Naive thymus-derived CD4-positive, alpha-beta T cell (primary cell): ENCODE results near the gene MAP4. TPM values are rescaled to one million over a fixed set of nuclear protein-coding genes. Genes with fewer than 3 reads are reported as not detected.
"Not testable (repeated sequence)": the region's sequence is repeated elsewhere in the genome, so short reads cannot be mapped to it uniquely, and the experiment has no call there.

ENCODE experiments used
- ATAC-seq: fragments of 150-1000 bp; cut with Tn5 transposase; 2 replicates; pipeline ENCODE4 v1.10.0; 2021; ENCODE audit warnings: mild to moderate bottlenecking, moderate library complexity
- CTCF ChIA-PET: fragments of 350-600 bp; sonication (Branson Sonifier 250); formaldehyde crosslinking; loops from one replicate; lab custom pipeline; 2021; ENCODE audit warnings: antibody characterized with exemption; lab: Charles Lee
- POLR2A ChIA-PET: fragments of 350-600 bp; sonication (Branson Sonifier 250); formaldehyde crosslinking; loops from one replicate; lab custom pipeline; 2021; ENCODE audit warnings: antibody characterized with exemption, inconsistent platforms; lab: Charles Lee
- DNase-seq, 9 donors: peaks; one replicate each; pipeline versions ENCODE4 v3.0.0 to v3.0.0-alpha.2; 2020 to 2022; ENCODE audit warnings: mixed read lengths in 1 of 9
- H3K27ac ChIP-seq: one replicate; pipeline ENCODE4 v1.7.0; 2013; ENCODE audit warnings: mild to moderate bottlenecking, low read depth, low read length, moderate library complexity
- H3K27me3 ChIP-seq, 2 donors: one replicate each; pipeline ENCODE4 v1.7.0; 2013; ENCODE audit warnings: low read length in 2 of 2, mild to moderate bottlenecking in 2 of 2, moderate library complexity in 2 of 2; ENCODE audit not compliant: control insufficient read depth in 2 of 2, insufficient read depth in 2 of 2
- H3K36me3 ChIP-seq, 3 experiments: 1 replicate in 2 of 3; 2 replicates in 1 of 3; pipeline ENCODE4 v1.7.0; 2013; ENCODE audit warnings: low read length in 3 of 3, mild to moderate bottlenecking in 3 of 3, moderate library complexity in 1 of 3; ENCODE audit not compliant: insufficient read depth in 3 of 3, control insufficient read depth in 2 of 3
- H3K4me1 ChIP-seq, 2 donors: one replicate each; pipeline ENCODE4 v1.7.0; 2013; ENCODE audit warnings: low read length in 2 of 2, mild to moderate bottlenecking in 2 of 2, moderate library complexity in 1 of 2; ENCODE audit not compliant: control insufficient read depth in 2 of 2, insufficient read depth in 2 of 2
- H3K4me3 ChIP-seq: 2 replicates; pipeline ENCODE4 v1.7.0; 2013; ENCODE audit warnings: mild to moderate bottlenecking, low read length
- H3K9me3 ChIP-seq, 3 experiments: 1 replicate in 2 of 3; 2 replicates in 1 of 3; pipeline ENCODE4 v1.7.0; 2013; ENCODE audit warnings: low read length in 3 of 3; ENCODE audit not compliant: control insufficient read depth in 2 of 3
- H3K27ac Mint-ChIP-seq, 9 donors: one replicate each; pipeline ENCODE4 v1.8.0; 2020 to 2022; ENCODE audit warnings: mixed read lengths in 9 of 9, mild to moderate bottlenecking in 8 of 9, moderate library complexity in 5 of 9, inconsistent platforms in 2 of 9
- H3K27me3 Mint-ChIP-seq, 5 donors: one replicate each; pipeline ENCODE4 v1.8.0; 2021 to 2022; ENCODE audit warnings: mixed read lengths in 5 of 5, mild to moderate bottlenecking in 1 of 5
- H3K36me3 Mint-ChIP-seq, 5 donors: one replicate each; pipeline ENCODE4 v1.8.0; 2020 to 2022; ENCODE audit warnings: mixed read lengths in 5 of 5, mild to moderate bottlenecking in 3 of 5, inconsistent platforms in 1 of 5
- H3K4me1 Mint-ChIP-seq, 7 donors: one replicate each; pipeline ENCODE4 v1.8.0; 2020 to 2022; ENCODE audit warnings: mixed read lengths in 7 of 7, mild to moderate bottlenecking in 3 of 7, inconsistent platforms in 1 of 7
- H3K4me3 Mint-ChIP-seq, 10 donors: one replicate each; pipeline ENCODE4 v1.8.0; 2020 to 2022; ENCODE audit warnings: mild to moderate bottlenecking in 10 of 10, mixed read lengths in 10 of 10, moderate library complexity in 6 of 10, inconsistent platforms in 2 of 10
- H3K9me3 Mint-ChIP-seq, 11 donors: one replicate each; pipeline ENCODE4 v1.8.0; 2020 to 2022; ENCODE audit warnings: mixed read lengths in 11 of 11, mild to moderate bottlenecking in 4 of 11, inconsistent platforms in 1 of 11, moderate library complexity in 1 of 11
- intact Hi-C, 2 donors: fragments of 100-400 bp; cut with micrococcal nuclease; formaldehyde crosslinking; loops; one replicate each; pipeline ENCODE4 v1.15.1; 2023
- polyA plus RNA-seq, 2 donors: library from polyadenylated mRNA; unstranded; fragments of 300-500 nt; fragmentation: Illumina TruSeq; gene quantifications; one replicate each; pipeline ENCODE4 v1.2.3, GENCODE V29; 2021
- total RNA-seq, 6 experiments: library from RNA in 5 of 6; stranded (reverse) in 5 of 6; gene quantifications; 1 replicate in 5 of 6; 2 replicates in 1 of 6; pipeline ENCODE4 v1.2.3 and lab custom pipeline; 2021 to 2026

Gene MAP4
- total and polyA plus RNA-seq, 7 experiments from 2014 or later = 12.0 to 116 (median 38.2) TPM

GRCh38 chr3:47838503-47838902, 177.7 kb downstream of the MAP4 start:
- no peaks in the 10 kb centered on the region for H3K27me3 ChIP-seq
- no peaks in the 10 kb centered on the region for H3K4me1 ChIP-seq
- no peak overlapping the region for H3K4me3 ChIP-seq
- Mint-ChIP-seq H3K9me3 (no peaks in the 10 kb centered on the region), H3K27ac (peak overlapping the region in 2 of 9 donors; percentile 40 to 66), H3K36me3 (peaks cover 6 to 40% (median 23%) of the 10 kb centered on the region in 5 donors), H3K4me3 (no peak overlapping the region), H3K4me1 (peaks cover 0 to 8% (median 4%) of the 10 kb centered on the region in 7 donors), H3K27me3 (no peaks in the 10 kb centered on the region)
- ChIA-PET POLR2A (no interaction called here), CTCF (interaction anchor here (1.3 to 2.8 kb wide), 4 partner anchors 12 to 160 kb away, joined by 4 to 20 read pairs (median 5); no protein-coding TSS in a partner anchor)
- H3K9me3 ChIP-seq = no peaks in the 10 kb centered on the region
- peaks cover 4 to 78% (median 10%) of the 10 kb centered on the region in 3 experiments for H3K36me3 ChIP-seq
- ATAC-seq = no peak
- DNase-seq = no peak
- intact Hi-C loops = no loop called here
- no peak overlapping the region for H3K27ac ChIP-seq

GRCh38 chr3:47836986-47837385, 179.2 kb downstream of the MAP4 start:
- Mint-ChIP-seq H3K4me1 (peaks cover 0 to 12% (median 7%) of the 10 kb centered on the region in 7 donors), H3K9me3 (no peaks in the 10 kb centered on the region), H3K4me3 (no peak overlapping the region), H3K36me3 (peaks cover 9 to 38% (median 26%) of the 10 kb centered on the region in 5 donors), H3K27me3 (no peaks in the 10 kb centered on the region), H3K27ac (peak overlapping the region in 6 of 9 donors; percentile 35 to 56 (median 50))
- H3K27ac ChIP-seq = no peak overlapping the region
- DNase-seq = no peak
- CTCF ChIA-PET = interaction anchor here (0.7 to 2.8 kb wide), 9 partner anchors 11 to 222 kb away, joined by 3 to 20 read pairs (median 4); no protein-coding TSS in a partner anchor
- POLR2A ChIA-PET = interaction anchor here (1.8 kb wide), 1 partner anchor 11 kb away, joined by 5 read pairs; no protein-coding TSS in a partner anchor
- H3K36me3 ChIP-seq = peaks cover 4 to 77% (median 4%) of the 10 kb centered on the region in 3 experiments
- H3K27me3 ChIP-seq = no peaks in the 10 kb centered on the region
- H3K4me1 ChIP-seq = no peaks in the 10 kb centered on the region
- no peaks in the 10 kb centered on the region for H3K9me3 ChIP-seq
- H3K4me3 ChIP-seq = no peak overlapping the region
- intact Hi-C loops = loop anchor here (1.0 to 2.0 kb wide), 3 partner anchors 153 to 322 kb away; no protein-coding TSS in a partner anchor
- ATAC-seq = no peak

DNA sequence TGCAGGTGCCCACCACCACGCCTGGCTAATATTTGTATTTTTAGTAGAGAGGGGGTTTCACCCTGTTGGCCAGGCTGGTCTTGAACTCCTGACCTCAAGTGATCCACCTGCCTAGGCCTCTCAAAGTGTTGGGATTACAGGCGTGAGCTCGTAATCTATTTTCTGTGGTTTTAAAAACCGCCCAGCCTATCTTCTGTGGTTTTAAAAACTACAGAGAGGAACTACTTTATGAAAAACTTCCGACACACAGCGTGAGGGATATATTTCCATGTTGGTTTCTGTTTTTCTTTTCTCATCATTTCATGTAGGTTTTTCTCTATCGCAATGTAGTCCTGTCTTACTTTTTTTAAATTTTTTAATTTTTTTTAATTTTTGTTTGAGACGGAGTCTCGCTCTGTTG, 186.7 kb downstream of the MAP4 start:
- H3K4me1 ChIP-seq = peaks cover 13 to 15% of the 10 kb centered on the region in 2 donors
- Mint-ChIP-seq H3K4me3 (peak overlapping the region in 4 of 10 donors; percentile 12 to 31 (median 22)), H3K27ac (peak overlapping the region in 8 of 9 donors; percentile 26 to 83 (median 56)), H3K4me1 (peaks cover 14 to 57% (median 46%) of the 10 kb centered on the region in 7 donors), H3K36me3 (peaks cover 9 to 37% (median 33%) of the 10 kb centered on the region in 5 donors)
- ATAC-seq, H3K4me3 ChIP-seq, H3K9me3 Mint-ChIP-seq, H3K27me3 Mint-ChIP-seq, POLR2A ChIA-PET, H3K9me3 ChIP-seq, CTCF ChIA-PET, H3K27me3 ChIP-seq: not testable (repeated sequence)
- DNase-seq = peak in 2 of 9 donors; percentile 11 to 18
- intact Hi-C loops = loop anchor here in 1 of 2 donors (10.0 kb wide), 1 partner anchor 255 kb away; no protein-coding TSS in a partner anchor
- H3K36me3 ChIP-seq = peaks cover 11 to 50% (median 16%) of the 10 kb centered on the region in 3 experiments
- H3K27ac ChIP-seq = peak overlapping the region; percentile 58

GRCh38 chr3:47825590-47825989, 190.6 kb downstream of the MAP4 start:
- H3K4me3 Mint-ChIP-seq = peak overlapping the region; percentile 81 to 94 (median 90)
- Histone ChIP-seq H3K27me3 (no peaks in the 10 kb centered on the region), H3K36me3 (peaks cover 0 to 27% (median 4%) of the 10 kb centered on the region in 3 experiments), H3K4me1 (peaks cover 15% of the 10 kb centered on the region in 2 donors), H3K9me3 (no peaks in the 10 kb centered on the region), H3K27ac (peak overlapping the region; percentile 88), H3K4me3 (peak overlapping the region; percentile 79)
- ChIA-PET POLR2A (interaction anchor here (0.6 to 2.5 kb wide), 11 partner anchors 10 to 1340 kb away, joined by 3 to 14 read pairs (median 5); partner anchors contain the start of gene SCAP), CTCF (interaction anchor here (0.6 to 2.9 kb wide), 8 partner anchors 10 to 711 kb away, joined by 3 to 22 read pairs (median 4); partner anchors contain the start of gene ELP6)
- H3K36me3 Mint-ChIP-seq = peaks cover 6 to 27% (median 16%) of the 10 kb centered on the region in 5 donors
- H3K9me3 Mint-ChIP-seq = no peaks in the 10 kb centered on the region
- peaks cover 15 to 46% (median 36%) of the 10 kb centered on the region in 7 donors for H3K4me1 Mint-ChIP-seq
- H3K27ac Mint-ChIP-seq = peak overlapping the region; percentile 66 to 94 (median 85)
- no peaks in the 10 kb centered on the region for H3K27me3 Mint-ChIP-seq
- ATAC-seq (no peak), DNase-seq (no peak)
- intact Hi-C loops = loop anchor here (1.0 to 10.0 kb wide), 5 partner anchors 45 to 363 kb away; partner anchors contain the start of genes CDC25A (in 1 of the 2) and SMARCC1 (in 1 of the 2)

GRCh38 chr3:47824541-47825473, 191.4 kb downstream of the MAP4 start:
- CTCF ChIA-PET = interaction anchor here (0.6 to 2.9 kb wide), 12 partner anchors 9 to 712 kb away, joined by 3 to 22 read pairs (median 4); partner anchors contain the start of gene ELP6
- Mint-ChIP-seq H3K27ac (peak overlapping the region; percentile 66 to 96 (median 89)), H3K4me1 (peaks cover 15 to 46% (median 36%) of the 10 kb centered on the region in 7 donors), H3K4me3 (peak overlapping the region; percentile 81 to 94 (median 90)), H3K27me3 (no peaks in the 10 kb centered on the region), H3K9me3 (no peaks in the 10 kb centered on the region), H3K36me3 (peaks cover 6 to 30% (median 21%) of the 10 kb centered on the region in 5 donors)
- Histone ChIP-seq H3K27ac (peak overlapping the region; percentile 88), H3K4me1 (peaks cover 15% of the 10 kb centered on the region in 2 donors), H3K36me3 (peaks cover 0 to 31% (median 6%) of the 10 kb centered on the region in 3 experiments), H3K27me3 (no peaks in the 10 kb centered on the region), H3K4me3 (peak overlapping the region; percentile 79), H3K9me3 (no peaks in the 10 kb centered on the region)
- DNase-seq (peak; percentile 62 to 86 (median 79)), ATAC-seq (peak; percentile 100)
- intact Hi-C loops = loop anchor here (1.0 to 10.0 kb wide), 9 partner anchors 22 to 363 kb away; partner anchors contain the start of genes DHX30 (in 2 of the 2), CDC25A (in 1 of the 2), ELP6 (in 1 of the 2) and SMARCC1 (in 1 of the 2)
- POLR2A ChIA-PET = interaction anchor here (0.6 to 2.5 kb wide), 11 partner anchors 9 to 1340 kb away, joined by 3 to 14 read pairs (median 5); partner anchors contain the start of gene SCAP

DNA sequence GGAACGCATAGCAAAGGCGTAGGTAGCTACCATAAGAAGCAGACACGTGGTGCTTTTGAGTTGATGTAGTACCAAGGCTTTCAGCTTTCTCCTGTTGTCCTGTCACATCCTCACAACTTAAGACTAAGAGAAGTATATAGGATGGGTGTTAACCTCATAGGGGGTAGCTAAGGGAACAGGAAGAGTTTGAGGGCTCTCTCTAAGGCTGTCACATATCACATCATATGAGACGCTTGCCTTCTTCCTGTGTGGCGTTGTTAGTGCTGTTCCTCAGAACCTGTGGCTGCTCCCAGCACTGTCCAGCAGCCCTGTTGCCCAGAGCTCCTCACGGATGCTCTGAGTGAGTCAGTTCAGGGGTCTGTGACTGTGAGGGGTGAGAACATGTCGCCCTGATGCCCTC, 198.6 kb downstream of the MAP4 start:
- Histone ChIP-seq H3K27me3 (no peaks in the 10 kb centered on the region), H3K27ac (no peak overlapping the region), H3K4me1 (no peaks in the 10 kb centered on the region), H3K9me3 (no peaks in the 10 kb centered on the region), H3K36me3 (peaks cover 5 to 61% (median 6%) of the 10 kb centered on the region in 3 experiments), H3K4me3 (no peak overlapping the region)
- ATAC-seq (no peak), DNase-seq (no peak)
- no peak overlapping the region for H3K4me3 Mint-ChIP-seq
- peaks cover 0 to 4% (median 0%) of the 10 kb centered on the region in 7 donors for H3K4me1 Mint-ChIP-seq
- CTCF ChIA-PET = interaction anchor here (0.6 to 1.8 kb wide), 2 partner anchors 20 to 458 kb away, joined by 3 read pairs; no protein-coding TSS in a partner anchor
- peak overlapping the region in 1 of 9 donors; percentile 19 for H3K27ac Mint-ChIP-seq
- intact Hi-C loops = no loop called here
- POLR2A ChIA-PET = interaction anchor here (0.7 to 2.3 kb wide), 2 partner anchors 13 to 55 kb away, joined by 5 to 7 read pairs; no protein-coding TSS in a partner anchor
- no peaks in the 10 kb centered on the region for H3K27me3 Mint-ChIP-seq
- no peaks in the 10 kb centered on the region for H3K9me3 Mint-ChIP-seq
- H3K36me3 Mint-ChIP-seq = peaks cover 0 to 21% (median 18%) of the 10 kb centered on the region in 5 donors
